SK-N-MC (cell line): ENCODE results near the gene ATG10.

Experiments
- EZH2 ChIP-seq: fragments of 200-600 bp; sonication (generic); IDR thresholded peaks from one replicate; pipeline ENCODE4 v1.6.1; 2017; ENCODE audit warnings: antibody characterized with exemption
- POLR2AphosphoS5 ChIP-seq: IDR thresholded peaks from 2 replicates; pipeline ENCODE4 v1.6.1; 2012; ENCODE audit warnings: mild to moderate bottlenecking, low read depth, low read length, borderline replicate concordance

- TF ChIP-seq POLR2AphosphoS5 (no peak), EZH2 (no peak)
Observed at GRCh38 chr5:82010696-82011095, 38.9 kb downstream of the ATG10 start.
